ENCODE results near the gene PRLR.

GRCh38 chr5:35205186-35205585 is 25.1 kb downstream of the PRLR start:
- TF ChIP-seq CTCF (IDR thresholded peaks at IDR 0.05; ENCODE audit: low read depth, low read length, missing input control) (no peak), TAF1 (conservative IDR thresholded peaks at IDR 0.05) (no peak), JUND (IDR thresholded peaks at IDR 0.05) (no peak), ATF3 (IDR thresholded peaks at IDR 0.05) (no peak), ZBTB33 (IDR thresholded peaks at IDR 0.05) (no peak), RAD21 (IDR thresholded peaks at IDR 0.05) (no peak)

All from liver (tissue), 3 donors.